HAP-1 (cell line): ENCODE results near the gene ITCH.
"Not testable (repeated sequence)": the region's sequence is repeated elsewhere in the genome, so short reads cannot be mapped to it uniquely, and the experiment has no call there.

Experiments
- DNase-seq, 2 experiments: peaks; one replicate each; pipeline ENCODE4 v3.0.0-alpha.2; 2016 to 2020; ENCODE audit warnings: low spot score in 2 of 2
- H3K27me3 ChIP-seq: fragments of 250-450 bp; sonication (Bioruptor Pico); 2 replicates; pipeline ENCODE4 v1.5.1; 2020; ENCODE audit warnings: low read depth, mild to moderate bottlenecking, moderate library complexity
- H3K36me3 ChIP-seq: fragments of 250-450 bp; sonication (Bioruptor Pico); replicated peaks from 2 replicates; pipeline ENCODE4 v1.5.1; 2020; ENCODE audit warnings: mild to moderate bottlenecking
- H3K4me1 ChIP-seq: fragments of 250-450 bp; sonication (Bioruptor Pico); 2 replicates; pipeline ENCODE4 v1.5.1; 2020; ENCODE audit warnings: mild to moderate bottlenecking
- H3K4me3 ChIP-seq: fragments of 250-450 bp; sonication (Bioruptor Pico); 2 replicates; pipeline ENCODE4 v1.5.1; 2020; ENCODE audit warnings: mild to moderate bottlenecking, moderate library complexity
- H3K9me3 ChIP-seq: fragments of 250-450 bp; sonication (Bioruptor Pico); 2 replicates; pipeline ENCODE4 v1.5.1; 2020; ENCODE audit warnings: mild to moderate bottlenecking, moderate library complexity
- in situ Hi-C: fragments of 300-500 bp; cut with MboI; formaldehyde crosslinking; loops from 3 replicates; pipeline ENCODE4 v1.14.3; 2020; ENCODE audit warnings: low sequenced_read_pairs, inconsistent platforms, mixed read lengths

The ITCH gene

DNA sequence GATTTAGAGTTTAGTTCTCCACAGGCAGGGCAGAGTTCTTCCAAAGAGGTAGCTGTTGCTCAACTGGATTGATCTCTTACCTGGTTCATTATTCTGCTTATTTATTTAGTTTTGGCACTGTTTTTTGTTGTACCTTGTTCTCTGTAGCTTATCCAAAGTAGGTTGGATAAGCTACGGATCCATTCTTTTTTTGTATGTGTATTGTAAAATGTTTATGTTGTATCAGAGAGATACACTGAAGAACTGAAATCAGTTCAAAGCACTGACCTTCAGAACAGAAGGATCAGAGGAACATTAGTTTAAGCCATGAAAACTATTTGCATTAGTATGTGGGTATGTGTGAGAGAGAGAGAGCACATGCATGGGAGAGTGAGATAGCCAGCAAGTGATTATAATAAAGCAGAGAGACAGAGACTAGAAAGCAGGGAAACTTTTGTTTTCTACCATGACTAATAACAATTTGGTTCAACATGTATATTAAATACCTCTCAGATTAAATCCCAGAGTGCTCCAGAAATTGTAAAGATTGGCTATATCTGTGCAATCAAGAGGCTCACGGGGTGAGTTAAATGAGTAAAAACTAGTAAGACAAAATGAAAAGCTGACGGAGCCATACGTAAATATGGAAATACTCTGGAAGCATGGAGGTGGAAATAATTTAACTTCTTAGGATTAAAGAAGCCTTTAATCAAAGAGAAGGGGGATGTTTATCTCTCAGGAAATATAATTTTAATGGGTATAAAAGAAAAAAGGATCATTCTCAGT is 40.2 kb downstream of the ITCH start:
- in situ Hi-C loops = no loop called here

DNA sequence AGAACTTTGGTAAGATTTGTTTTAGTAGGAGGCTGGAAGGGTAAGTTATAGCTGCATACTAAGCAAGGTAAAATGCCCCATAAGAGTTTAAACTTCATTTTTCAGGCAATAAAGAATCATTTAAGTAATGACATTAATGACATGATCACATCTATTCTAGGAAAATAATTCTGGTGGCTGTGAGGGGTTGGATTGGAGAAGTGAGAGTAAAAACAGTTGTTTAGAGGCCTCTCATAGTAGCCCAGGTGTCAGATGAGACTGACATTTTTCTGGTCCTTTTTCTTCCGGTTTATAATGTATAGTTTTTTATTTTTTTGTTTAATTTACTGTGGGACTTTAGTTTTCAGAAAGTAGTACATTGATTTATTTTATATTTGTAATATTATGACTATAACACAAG is 40.8 kb downstream of the ITCH start:
- Histone ChIP-seq H3K27me3 (no peaks in the 10 kb centered on the region), H3K36me3 (peaks cover 14% of the 10 kb centered on the region), H3K9me3 (no peaks in the 10 kb centered on the region), H3K4me3 (no peak overlapping the region), H3K4me1 (peaks cover 12% of the 10 kb centered on the region)
- in situ Hi-C loops = no loop called here
- DNase-seq = no peak

More for the DNA sequence above, 40.2 kb downstream of the ITCH start:
- H3K36me3 ChIP-seq = peaks cover 14% of the 10 kb centered on the region
- no peaks in the 10 kb centered on the region for H3K27me3 ChIP-seq
- H3K4me3 ChIP-seq = no peak overlapping the region
- peaks cover 12% of the 10 kb centered on the region for H3K4me1 ChIP-seq
- H3K9me3 ChIP-seq = no peaks in the 10 kb centered on the region
- DNase-seq = no peak

DNA sequence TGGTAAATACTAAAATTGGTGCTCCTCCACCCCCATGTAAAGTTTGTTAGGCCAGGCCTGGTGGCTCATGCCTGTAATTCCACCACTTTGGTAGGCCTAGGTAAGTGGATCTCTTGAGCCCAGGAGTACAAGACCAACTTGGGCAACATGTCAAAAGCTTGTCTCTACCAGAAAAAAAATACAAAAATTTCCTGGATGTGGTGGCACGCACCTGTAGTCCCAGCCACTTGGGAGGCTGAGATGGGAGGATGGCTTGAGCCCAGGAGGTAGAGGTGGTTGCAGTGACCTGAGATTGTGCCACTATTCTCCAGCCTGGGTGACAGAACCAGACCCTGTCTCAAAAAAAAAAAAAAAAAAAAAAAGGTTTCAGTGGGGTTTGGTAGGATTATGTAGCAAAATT is 41.7 kb downstream of the ITCH start:
- Histone ChIP-seq H3K9me3 (no peaks in the 10 kb centered on the region), H3K4me1 (peaks cover 12% of the 10 kb centered on the region), H3K36me3 (peaks cover 18% of the 10 kb centered on the region), H3K4me3 (no peak overlapping the region), H3K27me3 (no peaks in the 10 kb centered on the region)
- in situ Hi-C loops = no loop called here
- DNase-seq = no peak

DNA sequence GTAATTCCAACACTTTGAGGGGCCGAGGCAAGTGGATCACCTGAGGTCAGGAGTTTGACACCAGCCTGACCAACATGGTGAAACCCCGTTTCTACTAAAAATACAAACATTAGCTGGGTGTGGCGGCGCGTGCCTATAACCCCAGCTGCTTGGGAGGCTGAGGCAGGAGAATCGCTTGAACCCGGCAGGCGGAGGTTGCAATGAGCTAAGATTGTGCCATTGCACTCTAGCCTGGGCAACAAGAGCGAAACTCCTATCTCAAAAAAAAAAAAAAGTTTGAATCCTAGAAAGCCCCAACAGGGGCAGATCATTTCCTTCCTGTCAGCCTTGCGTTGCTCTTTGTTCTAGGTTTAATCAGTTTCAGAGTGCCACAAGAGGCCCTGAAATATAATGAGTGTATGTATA is 42.2 kb downstream of the ITCH start:
- peaks cover 18% of the 10 kb centered on the region for H3K36me3 ChIP-seq
- H3K4me1 ChIP-seq, H3K27me3 ChIP-seq, in situ Hi-C loops, H3K9me3 ChIP-seq, H3K4me3 ChIP-seq, DNase-seq: not testable (repeated sequence)

DNA sequence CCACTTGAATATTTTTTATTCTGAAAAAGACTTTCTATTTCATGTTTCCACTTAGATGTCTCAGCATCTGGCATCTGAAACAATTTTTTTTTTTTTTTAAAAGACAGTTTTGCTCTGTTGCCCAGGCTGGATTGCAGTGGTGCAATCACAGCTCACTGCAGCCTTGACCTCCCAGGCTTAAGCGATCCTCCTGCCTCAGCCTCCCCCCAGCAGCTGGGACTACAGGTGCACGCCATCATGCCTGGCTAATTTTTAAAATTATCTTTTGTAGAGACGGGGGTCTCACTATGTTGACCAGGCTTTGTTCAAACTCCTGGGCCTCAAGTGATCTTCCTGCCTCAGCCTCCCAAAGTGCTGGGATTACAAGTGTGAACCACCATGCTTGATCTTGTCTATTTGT is 42.9 kb downstream of the ITCH start:
- DNase-seq, H3K4me3 ChIP-seq, H3K27me3 ChIP-seq, H3K4me1 ChIP-seq, in situ Hi-C loops, H3K9me3 ChIP-seq: not testable (repeated sequence)
- H3K36me3 ChIP-seq = peaks cover 18% of the 10 kb centered on the region

DNA sequence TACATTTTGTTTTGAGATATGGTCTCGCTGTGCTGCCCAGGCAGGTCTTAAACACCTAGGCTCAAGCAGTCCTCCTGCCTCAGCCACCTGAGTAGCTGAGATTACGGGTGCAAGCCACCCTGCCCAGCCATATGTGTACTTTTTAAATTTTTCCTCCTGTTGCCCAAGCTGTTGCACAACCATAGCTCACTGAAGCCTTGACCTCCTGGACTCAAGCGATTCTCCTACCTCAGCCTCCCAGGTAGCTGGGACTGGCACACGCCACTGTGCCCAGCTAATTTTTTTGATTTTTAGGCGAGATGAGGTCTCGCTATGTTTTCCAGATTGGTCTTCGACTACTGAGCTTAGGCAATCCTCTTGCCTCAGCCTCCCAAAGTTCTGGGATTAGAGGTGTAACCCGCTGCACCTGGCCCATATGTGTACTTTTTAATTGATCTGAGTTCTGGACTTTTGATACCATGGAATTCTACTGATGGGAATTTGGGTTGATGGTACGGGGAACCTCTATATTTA is 44.9 kb downstream of the ITCH start:
- Histone ChIP-seq H3K4me3 (no peak overlapping the region), H3K27me3 (no peaks in the 10 kb centered on the region), H3K9me3 (no peaks in the 10 kb centered on the region), H3K4me1 (no peaks in the 10 kb centered on the region), H3K36me3 (peaks cover 18% of the 10 kb centered on the region)
- in situ Hi-C loops = no loop called here
- no peak for DNase-seq

DNA sequence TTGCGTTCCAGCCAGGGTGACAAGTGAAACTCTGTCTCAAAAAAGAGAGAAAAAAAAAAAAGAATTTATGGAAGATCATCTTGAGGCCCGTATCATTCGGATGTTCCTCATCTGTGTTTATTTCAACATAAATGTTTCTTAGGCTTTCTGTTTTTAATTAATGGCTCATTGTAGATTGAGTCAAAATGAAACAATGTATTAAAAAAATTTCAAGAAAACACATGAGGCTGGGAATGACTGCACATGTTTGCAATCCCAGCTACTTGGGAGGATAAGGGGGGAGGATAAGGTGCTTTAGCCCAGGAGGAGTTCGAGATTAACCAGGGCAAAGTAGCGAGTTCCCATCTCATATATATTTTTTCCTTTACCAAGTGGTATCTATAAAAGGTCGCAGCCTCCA is 47.3 kb downstream of the ITCH start:
- no peak for DNase-seq
- no peaks in the 10 kb centered on the region for H3K9me3 ChIP-seq
- in situ Hi-C loops = no loop called here
- no peaks in the 10 kb centered on the region for H3K27me3 ChIP-seq
- H3K4me1 ChIP-seq = no peaks in the 10 kb centered on the region
- peaks cover 30% of the 10 kb centered on the region for H3K36me3 ChIP-seq
- H3K4me3 ChIP-seq = no peak overlapping the region

DNA sequence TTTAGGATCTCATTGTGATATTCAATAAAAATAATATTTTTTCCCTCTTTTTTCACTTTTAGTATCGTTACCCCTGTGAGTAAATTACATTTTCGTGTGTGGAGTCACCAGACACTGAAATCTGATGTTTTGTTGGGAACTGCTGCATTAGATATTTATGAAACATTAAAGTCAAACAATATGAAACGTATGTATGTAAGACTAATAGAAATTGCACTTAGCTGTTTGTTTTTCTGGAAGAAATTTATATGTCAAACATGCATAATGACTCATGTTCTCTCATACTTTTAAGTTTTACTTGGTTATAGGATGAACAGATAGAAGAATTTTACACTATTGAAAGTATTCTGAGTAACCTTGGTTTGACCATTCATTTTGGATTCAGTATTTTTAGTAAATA is 49.4 kb downstream of the ITCH start:
- Histone ChIP-seq H3K4me3 (no peak overlapping the region), H3K36me3 (peaks cover 39% of the 10 kb centered on the region), H3K9me3 (no peaks in the 10 kb centered on the region), H3K4me1 (no peaks in the 10 kb centered on the region), H3K27me3 (no peaks in the 10 kb centered on the region)
- no peak for DNase-seq
- in situ Hi-C loops = no loop called here

DNA sequence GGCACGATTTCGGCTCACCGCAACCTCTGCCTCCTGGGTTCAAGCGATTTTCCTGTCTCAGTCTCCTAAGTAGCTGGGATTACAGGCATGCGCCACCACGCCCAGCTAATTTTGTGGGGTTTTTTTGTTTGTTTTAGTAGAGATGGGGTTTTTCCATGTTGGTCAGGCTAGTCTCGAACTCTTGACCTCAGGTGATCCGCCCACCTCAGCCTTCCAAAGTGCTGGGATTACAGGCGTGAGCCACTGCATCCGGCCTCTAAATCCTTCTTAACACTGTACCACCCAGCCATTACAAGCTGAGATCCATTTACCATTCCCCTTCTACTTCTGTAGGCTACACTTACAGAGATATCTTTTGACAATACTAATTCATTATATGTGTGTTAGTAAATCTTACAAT is 51.5 kb downstream of the ITCH start:
- H3K4me3 ChIP-seq, DNase-seq, in situ Hi-C loops, H3K4me1 ChIP-seq, H3K27me3 ChIP-seq, H3K9me3 ChIP-seq: not testable (repeated sequence)
- H3K36me3 ChIP-seq = peaks cover 36% of the 10 kb centered on the region

DNA sequence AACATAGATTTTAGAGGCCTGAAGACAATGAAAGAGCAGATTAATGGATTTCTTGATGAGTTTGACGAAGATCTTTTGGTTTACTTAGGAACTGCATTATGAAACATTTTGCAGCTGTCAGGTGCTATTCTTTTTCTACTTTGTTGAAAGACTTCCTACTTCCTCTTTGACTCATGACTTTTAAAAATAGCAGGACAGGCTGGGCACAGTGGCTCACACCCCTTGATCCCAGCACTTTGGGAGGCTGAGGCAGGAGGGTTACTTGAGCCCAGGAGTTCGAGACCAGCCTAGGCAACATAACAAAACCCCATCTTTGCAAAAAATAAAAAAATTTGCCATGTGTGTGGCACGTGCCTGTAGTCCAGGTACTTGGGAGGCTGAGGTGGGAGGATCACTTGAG is 52.0 kb downstream of the ITCH start:
- Histone ChIP-seq H3K4me1 (peaks cover 6% of the 10 kb centered on the region), H3K9me3 (no peaks in the 10 kb centered on the region), H3K36me3 (peaks cover 35% of the 10 kb centered on the region), H3K4me3 (no peak overlapping the region), H3K27me3 (no peaks in the 10 kb centered on the region)
- DNase-seq = no peak
- in situ Hi-C loops = no loop called here

DNA sequence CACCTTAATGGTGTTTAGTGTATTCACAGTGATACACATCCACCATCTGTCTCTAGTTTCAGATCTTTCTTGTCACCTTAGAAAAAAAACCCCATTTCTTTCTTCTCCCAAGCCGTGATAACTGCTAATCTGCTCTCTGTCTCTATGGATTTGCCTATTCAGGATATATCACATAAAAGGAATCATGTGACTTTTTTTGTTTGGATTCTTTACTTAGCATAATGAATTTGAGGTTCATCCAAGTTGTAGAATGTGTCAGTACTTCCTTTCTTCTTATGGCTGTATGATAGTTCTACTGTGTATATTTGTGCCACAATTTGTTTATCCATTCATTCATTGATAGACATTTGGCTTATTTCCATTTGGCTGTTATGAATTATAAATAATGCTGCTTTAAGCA is 57.1 kb downstream of the ITCH start:
- DNase-seq = peak in 1 of 2 experiments; percentile 82
- in situ Hi-C loops = no loop called here
- H3K9me3 ChIP-seq = no peaks in the 10 kb centered on the region
- peaks cover 11% of the 10 kb centered on the region for H3K4me1 ChIP-seq
- no peaks in the 10 kb centered on the region for H3K27me3 ChIP-seq
- H3K36me3 ChIP-seq = peaks cover 43% of the 10 kb centered on the region
- no peak overlapping the region for H3K4me3 ChIP-seq

DNA sequence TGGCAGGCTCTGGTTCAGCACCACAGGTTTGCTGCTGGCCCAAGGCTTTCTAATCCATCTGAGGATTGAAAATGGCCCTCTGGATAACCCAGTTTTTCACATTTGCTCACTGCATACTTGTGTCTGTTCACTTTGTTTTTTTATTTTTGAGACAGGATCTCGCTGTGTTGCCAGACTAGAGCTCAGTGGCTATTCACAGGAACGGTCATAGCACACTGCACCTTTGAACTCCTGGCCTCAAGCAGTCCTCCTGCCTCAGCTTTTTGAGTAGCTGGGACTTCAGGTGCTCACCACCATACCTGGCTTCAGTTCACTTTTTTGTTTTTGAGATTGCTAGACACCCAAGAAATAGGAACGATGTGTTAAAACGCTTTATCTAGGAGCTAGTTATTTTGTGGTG is 57.9 kb downstream of the ITCH start:
- no peak for DNase-seq
- H3K9me3 ChIP-seq = no peaks in the 10 kb centered on the region
- H3K27me3 ChIP-seq = no peaks in the 10 kb centered on the region
- no peak overlapping the region for H3K4me3 ChIP-seq
- peaks cover 11% of the 10 kb centered on the region for H3K4me1 ChIP-seq
- peaks cover 40% of the 10 kb centered on the region for H3K36me3 ChIP-seq
- in situ Hi-C loops = no loop called here

DNA sequence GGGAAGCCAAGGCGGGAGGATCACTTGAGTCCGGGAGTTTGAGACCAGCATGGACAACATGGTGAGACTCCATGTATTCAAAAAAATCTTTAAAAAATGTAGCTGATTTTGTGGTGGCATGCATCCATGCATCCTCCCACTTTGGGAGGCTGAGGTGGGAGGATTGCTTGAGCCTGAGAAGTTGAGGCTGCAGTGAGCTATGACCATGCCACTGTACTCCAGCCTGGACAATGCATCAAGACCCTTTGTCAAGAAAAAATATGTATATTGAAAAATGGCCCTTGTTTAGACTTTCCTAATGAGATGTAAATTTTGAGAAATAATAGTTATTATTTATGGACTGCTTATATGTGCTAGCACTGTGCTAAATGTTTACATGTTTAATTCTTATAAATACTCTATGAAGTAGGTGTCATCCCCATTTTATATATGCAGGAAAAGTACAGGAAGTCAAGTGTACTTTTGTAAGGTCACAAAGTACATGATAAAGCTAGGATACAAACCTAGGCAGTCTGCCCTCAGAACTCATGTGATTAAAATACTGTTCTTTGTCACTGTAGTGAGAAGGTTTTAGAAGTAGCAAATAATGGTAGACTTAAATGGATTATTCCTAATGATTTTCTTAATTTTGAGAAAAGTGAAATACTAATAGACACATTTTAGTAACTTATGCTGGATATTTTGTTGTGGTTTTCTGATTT is 58.8 kb downstream of the ITCH start:
- H3K9me3 ChIP-seq = no peaks in the 10 kb centered on the region
- H3K36me3 ChIP-seq = peaks cover 35% of the 10 kb centered on the region
- no peak overlapping the region for H3K4me3 ChIP-seq
- peaks cover 11% of the 10 kb centered on the region for H3K4me1 ChIP-seq
- H3K27me3 ChIP-seq = no peaks in the 10 kb centered on the region
- no peak for DNase-seq
- in situ Hi-C loops = no loop called here

DNA sequence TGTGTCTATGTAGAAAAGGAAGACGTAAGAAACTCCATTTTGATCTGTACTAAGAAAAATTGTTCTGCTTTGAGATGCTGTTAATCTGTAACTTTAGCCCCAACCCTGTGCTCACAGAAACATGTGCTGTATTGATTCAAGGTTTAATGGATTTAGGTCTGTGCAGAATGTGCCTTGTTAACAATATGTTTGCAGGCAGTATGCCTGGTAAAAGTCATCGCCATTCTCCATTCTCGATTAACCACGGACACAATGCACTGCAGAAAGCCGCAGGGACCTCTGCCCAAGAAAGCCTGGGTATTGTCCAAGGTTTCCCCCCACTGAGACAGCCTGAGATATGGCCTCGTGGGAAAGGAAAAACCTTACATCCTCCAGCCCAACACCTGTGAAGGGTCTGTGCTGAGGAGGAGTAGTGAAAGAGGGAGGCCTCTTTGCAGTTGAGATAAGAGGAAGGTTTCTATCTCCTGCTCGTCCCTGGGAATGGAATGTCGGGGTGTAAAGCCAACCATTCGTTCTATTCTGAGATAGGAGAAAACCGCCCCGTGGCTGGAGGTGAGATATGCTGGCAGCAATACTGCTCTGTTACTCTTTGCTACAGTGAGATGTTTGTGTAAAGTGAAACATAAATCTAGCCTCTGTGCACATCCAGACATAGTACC is 62.1 kb downstream of the ITCH start:
- H3K4me1 ChIP-seq, H3K4me3 ChIP-seq, H3K27me3 ChIP-seq, in situ Hi-C loops, H3K9me3 ChIP-seq, DNase-seq: not testable (repeated sequence)
- H3K36me3 ChIP-seq = peaks cover 50% of the 10 kb centered on the region
